Vagina (tissue), 2 donors: ENCODE results near the gene BMAL1. TPM values are rescaled to one million over a fixed set of nuclear protein-coding genes. Genes with fewer than 3 reads are reported as not detected.
"Not testable (repeated sequence)": the region's sequence is repeated elsewhere in the genome, so short reads cannot be mapped to it uniquely, and the experiment has no call there.

Experiments
- DNase-seq, 2 donors: peaks; one replicate each; pipeline ENCODE4 v3.0.0-alpha.2; 2017; ENCODE audit errors: extremely low spot score in 2 of 2
- H3K27ac ChIP-seq: fragments of 200-600 bp; sonication (generic); one replicate; pipeline ENCODE4 v1.5.1; 2019
- H3K27me3 ChIP-seq: fragments of 200-600 bp; sonication (generic); one replicate; pipeline ENCODE4 v1.5.1; 2019
- H3K36me3 ChIP-seq, 2 donors: fragments of 200-600 bp; sonication (generic); one replicate each; pipeline ENCODE4 v1.5.1; 2017 to 2019
- H3K4me1 ChIP-seq: fragments of 200-600 bp; sonication (generic); one replicate; pipeline ENCODE4 v1.5.1; 2019
- H3K4me3 ChIP-seq, 2 donors: fragments of 200-600 bp; sonication (generic); 1 replicate in 1 of 2; 2 replicates in 1 of 2; pipeline ENCODE4 v1.5.1; 2016 to 2019
- H3K9me3 ChIP-seq: fragments of 200-600 bp; sonication (generic); one replicate; pipeline ENCODE4 v1.5.1; 2019
- CTCF ChIP-seq, 3 experiments: fragments of 450-650 bp in 2 of 3; fragments of 200-600 bp in 1 of 3; sonication (generic) in 1 of 3; IDR thresholded peaks; one replicate each; pipeline ENCODE4 v1.5.1; 2017 to 2019; ENCODE audit warnings: antibody characterized with exemption in 3 of 3, mild to moderate bottlenecking in 2 of 3, moderate library complexity in 2 of 3
- POLR2A ChIP-seq, 2 donors: fragments of 450-650 bp; IDR thresholded peaks; one replicate each; pipeline ENCODE4 v1.6.1; 2017; ENCODE audit warnings: antibody characterized with exemption in 2 of 2, mild to moderate bottlenecking in 2 of 2, moderate library complexity in 2 of 2
- POLR2AphosphoS5 ChIP-seq, 2 donors: sonication (generic); formaldehyde crosslinking; IDR thresholded peaks; one replicate each; pipeline ENCODE4 v1.9.0; 2017; ENCODE audit warnings: antibody characterized with exemption in 2 of 2, mild to moderate bottlenecking in 2 of 2, low read depth in 1 of 2; ENCODE audit not compliant: insufficient read depth in 1 of 2
- intact Hi-C: fragments of 100-400 bp; cut with DNase I; formaldehyde crosslinking; loops from one replicate; pipeline ENCODE4 v1.15.1; 2023
- total RNA-seq: library from RNA; depleted of rRNA; stranded (reverse); fragments of >200 nt; gene quantifications from one replicate; pipeline ENCODE4 v1.2.3, GENCODE V29; 2016

The BMAL1 gene
- total RNA-seq, 1 donor from 2014 or later = 44.0 TPM

DNA sequence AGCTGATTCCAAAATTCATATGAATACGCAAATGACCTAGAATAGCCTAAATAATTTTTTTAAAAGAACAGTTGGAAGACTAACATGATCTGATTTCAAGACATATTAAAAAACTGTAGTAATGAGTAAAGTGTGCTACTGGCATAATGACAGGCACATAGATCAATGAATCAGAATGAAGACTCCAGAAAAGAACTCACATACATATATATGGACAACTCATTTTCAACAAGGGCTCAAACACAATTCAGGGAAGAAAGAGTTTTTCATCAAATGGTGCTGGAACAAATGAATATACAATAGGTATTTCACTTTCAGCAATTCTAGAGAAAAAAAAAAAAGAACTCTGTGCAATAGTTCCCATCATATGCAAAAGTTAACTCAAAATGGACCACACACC is 151.7 kb downstream of the BMAL1 start:
- H3K9me3 ChIP-seq = no peaks in the 10 kb centered on the region
- no peak for DNase-seq
- H3K4me1 ChIP-seq = no peaks in the 10 kb centered on the region
- H3K4me3 ChIP-seq = no peak overlapping the region
- no peaks in the 10 kb centered on the region for H3K27me3 ChIP-seq
- intact Hi-C loops = no loop called here
- H3K36me3 ChIP-seq = no peaks in the 10 kb centered on the region
- no peak overlapping the region for H3K27ac ChIP-seq
- TF ChIP-seq POLR2AphosphoS5 (IDR thresholded peaks at IDR 0.05; ENCODE audit: insufficient read depth in 1 of 2, low read depth in 1 of 2) (no peak), CTCF (IDR thresholded peaks at IDR 0.05) (no peak), POLR2A (IDR thresholded peaks at IDR 0.05) (no peak)

DNA sequence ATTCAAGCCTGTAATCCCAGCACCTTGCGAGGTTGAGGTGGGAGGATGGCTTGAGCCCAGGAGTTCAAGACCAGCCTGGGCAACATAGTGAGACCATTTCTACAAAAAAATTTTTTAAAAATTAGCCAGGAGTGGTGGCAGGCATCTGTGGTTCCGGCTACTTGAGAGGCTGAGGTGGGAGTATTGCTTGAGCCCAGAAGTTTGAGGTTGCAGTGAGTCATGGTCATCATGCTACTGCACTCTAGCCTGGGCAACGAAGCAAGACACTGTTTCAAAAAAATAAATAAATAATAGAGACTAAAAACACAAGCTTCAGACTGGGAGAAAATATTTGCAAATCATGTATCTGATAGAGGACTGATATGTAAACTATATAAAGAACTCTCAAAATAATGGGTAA is 152.2 kb downstream of the BMAL1 start:
- intact Hi-C loops = no loop called here
- Histone ChIP-seq H3K9me3 (no peaks in the 10 kb centered on the region), H3K36me3 (no peaks in the 10 kb centered on the region), H3K27me3 (no peaks in the 10 kb centered on the region), H3K4me3 (no peak overlapping the region), H3K27ac (no peak overlapping the region), H3K4me1 (no peaks in the 10 kb centered on the region)
- no peak for DNase-seq
- TF ChIP-seq POLR2A (IDR thresholded peaks at IDR 0.05) (no peak), POLR2AphosphoS5 (IDR thresholded peaks at IDR 0.05; ENCODE audit: insufficient read depth in 1 of 2, low read depth in 1 of 2) (no peak), CTCF (IDR thresholded peaks at IDR 0.05) (no peak)

DNA sequence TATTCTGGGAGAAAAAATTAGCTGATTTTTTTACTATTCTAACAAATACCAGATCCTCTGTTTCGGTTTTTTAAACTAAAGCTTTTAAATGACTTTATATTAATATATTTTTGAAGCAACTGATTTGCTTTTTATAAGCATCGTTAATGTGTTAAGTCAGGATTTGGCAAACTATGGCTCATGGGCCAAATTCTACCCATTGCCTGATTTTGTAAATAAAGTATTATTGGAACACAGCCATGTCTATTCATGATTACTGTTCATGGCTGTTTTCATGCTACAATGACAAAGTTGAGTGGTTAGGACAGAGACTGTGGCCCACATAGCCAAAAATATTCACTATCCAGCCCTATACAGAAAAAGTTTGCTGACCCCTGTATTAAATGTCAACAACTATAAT is 155.8 kb downstream of the BMAL1 start:
- no peaks in the 10 kb centered on the region for H3K36me3 ChIP-seq

DNA sequence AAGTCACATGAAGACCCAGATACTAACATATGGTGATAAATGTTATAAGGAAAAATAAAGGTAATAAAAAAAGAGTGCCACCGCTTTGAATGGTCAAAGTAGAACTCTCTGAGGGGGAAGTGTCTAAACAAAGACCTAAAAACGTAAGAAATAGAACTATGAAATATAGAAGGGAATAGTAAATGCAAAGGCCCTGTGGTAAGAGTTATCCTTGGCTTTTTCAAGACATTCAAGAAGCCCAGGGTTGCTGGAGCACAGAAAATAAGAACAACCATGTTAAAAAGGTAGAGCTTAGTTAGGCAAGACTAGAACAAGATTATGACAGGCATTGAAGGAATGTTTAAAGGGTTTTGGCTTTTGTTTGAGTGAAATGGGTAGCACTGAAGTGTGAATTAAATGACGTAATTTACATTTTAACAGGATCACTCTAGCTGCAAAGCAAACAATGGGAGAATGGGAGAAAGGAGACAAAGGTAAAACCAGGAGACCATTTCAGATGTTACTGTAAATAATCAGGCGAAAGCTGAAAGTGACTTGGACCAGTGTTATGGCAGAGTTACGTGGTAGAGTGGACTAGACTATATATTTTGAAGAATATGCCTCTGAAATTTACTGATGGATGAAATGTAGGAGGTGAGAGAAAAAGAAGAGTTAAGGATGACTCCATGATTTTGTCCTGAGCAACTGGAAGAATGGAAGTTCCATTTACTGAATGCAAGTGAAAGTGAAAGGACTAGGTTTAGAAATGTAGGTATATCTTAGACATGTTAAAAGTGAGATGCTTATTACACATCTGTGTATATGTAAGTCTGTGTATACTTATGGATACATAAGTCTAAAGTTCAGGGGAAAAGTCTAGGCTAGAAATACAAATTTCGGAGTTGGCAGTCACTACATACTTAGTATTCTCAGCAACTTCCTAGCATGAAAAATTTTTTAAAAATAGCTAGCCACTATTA is 156.9 kb downstream of the BMAL1 start:
- intact Hi-C loops = no loop called here
- no peak for TF ChIP-seq POLR2AphosphoS5 (IDR thresholded peaks at IDR 0.05; ENCODE audit: insufficient read depth in 1 of 2, low read depth in 1 of 2)
- no peak for TF ChIP-seq CTCF (IDR thresholded peaks at IDR 0.05)
- no peak for TF ChIP-seq POLR2A (IDR thresholded peaks at IDR 0.05)
- H3K9me3 ChIP-seq = no peaks in the 10 kb centered on the region
- no peaks in the 10 kb centered on the region for H3K4me1 ChIP-seq
- no peak overlapping the region for H3K4me3 ChIP-seq
- no peak for DNase-seq
- no peak overlapping the region for H3K27ac ChIP-seq
- H3K36me3 ChIP-seq = no peaks in the 10 kb centered on the region
- no peaks in the 10 kb centered on the region for H3K27me3 ChIP-seq

More for the DNA sequence above, 155.8 kb downstream of the BMAL1 start:
- Histone ChIP-seq H3K27ac (no peak overlapping the region), H3K4me3 (no peak overlapping the region), H3K9me3 (no peaks in the 10 kb centered on the region), H3K4me1 (no peaks in the 10 kb centered on the region), H3K27me3 (no peaks in the 10 kb centered on the region)
- no peak for DNase-seq
- intact Hi-C loops = no loop called here
- TF ChIP-seq CTCF (IDR thresholded peaks at IDR 0.05) = no peak

GRCh38 chr11:13436836-13437235 is 159.2 kb downstream of the BMAL1 start:
- H3K4me1 ChIP-seq, DNase-seq, H3K27me3 ChIP-seq, H3K36me3 ChIP-seq, H3K9me3 ChIP-seq, H3K4me3 ChIP-seq, H3K27ac ChIP-seq, intact Hi-C loops: not testable (repeated sequence)

Other genes starting within 250 kb of the BMAL1 start
- gene BTBD10, start 185.4 kb downstream of the BMAL1 start, total RNA-seq = 29.2 TPM
- gene PTH, start 218.2 kb downstream of the BMAL1 start, total RNA-seq = not detected